ENCODE data around the gene TANK. TPM values are rescaled to one million over a fixed set of nuclear protein-coding genes. Genes with fewer than 3 reads are reported as not detected.

Gene TANK
- polyA plus RNA-seq, 3 donors: 72.7 to 91.7 (median 73.5) TPM

- H3K9me3 ChIP-seq (replicated peaks in 1 of 2; ENCODE audit: control insufficient read depth in 1 of 2, insufficient read depth in 1 of 2, low read length in 2 of 2): no peaks in the 10 kb centered on the region
- no peak overlapping the region for H3K27ac ChIP-seq (ENCODE audit: low read depth in 1 of 2, low read length in 2 of 2)
- Mint-ChIP-seq H3K4me1 (peaks cover under 1% of the 10 kb centered on the region), H3K27ac (no peak overlapping the region), H3K27me3 (ENCODE audit: low read depth in 3 of 3) (no peaks in the 10 kb centered on the region), H3K9me3 (no peaks in the 10 kb centered on the region), H3K4me3 (no peak overlapping the region), H3K36me3 (peaks cover 61 to 68% of the 10 kb centered on the region in 2 donors)
- H3K4me1 ChIP-seq (ENCODE audit: control insufficient read depth in 1 of 2, insufficient read depth in 2 of 2, low read length in 2 of 2): no peaks in the 10 kb centered on the region
- intact Hi-C loops (cut with micrococcal nuclease): no loop called here
- no peak overlapping the region for H3K4me3 ChIP-seq (replicated peaks in 1 of 3; ENCODE audit: low read depth in 2 of 3, low read length in 3 of 3)
- no peaks in the 10 kb centered on the region for H3K79me2 ChIP-seq (ENCODE audit: insufficient read depth, low read length)
- H3K4me2 ChIP-seq (replicated peaks; ENCODE audit: extremely low read depth, low read length, poor library complexity, severe bottlenecking): no peak overlapping the region
- no peak for DNase-seq
- WGBS (ENCODE audit: insufficient coverage): no CpG with 5 or more reads among the region's 4 CpGs
- no peak overlapping the region for H2AFZ ChIP-seq (ENCODE audit: insufficient read depth, low read depth, low read length, poor library complexity, severe bottlenecking)
- H3K27me3 ChIP-seq (ENCODE audit: control insufficient read depth in 2 of 2, insufficient read depth in 2 of 2, low read length in 2 of 2): no peaks in the 10 kb centered on the region
- H3K36me3 ChIP-seq (replicated peaks in 1 of 2; ENCODE audit: control insufficient read depth in 1 of 2, insufficient read depth in 2 of 2, low read length in 2 of 2): peaks cover 75 to 91% of the 10 kb centered on the region in 2 donors
- peaks cover 93% of the 10 kb centered on the region for H4K20me1 ChIP-seq (ENCODE audit: insufficient read depth, low read length)
- no peak overlapping the region for H3K9ac ChIP-seq (ENCODE audit: insufficient read depth, low read length, poor library complexity, severe bottlenecking)
- TF ChIP-seq, protein P1, sequence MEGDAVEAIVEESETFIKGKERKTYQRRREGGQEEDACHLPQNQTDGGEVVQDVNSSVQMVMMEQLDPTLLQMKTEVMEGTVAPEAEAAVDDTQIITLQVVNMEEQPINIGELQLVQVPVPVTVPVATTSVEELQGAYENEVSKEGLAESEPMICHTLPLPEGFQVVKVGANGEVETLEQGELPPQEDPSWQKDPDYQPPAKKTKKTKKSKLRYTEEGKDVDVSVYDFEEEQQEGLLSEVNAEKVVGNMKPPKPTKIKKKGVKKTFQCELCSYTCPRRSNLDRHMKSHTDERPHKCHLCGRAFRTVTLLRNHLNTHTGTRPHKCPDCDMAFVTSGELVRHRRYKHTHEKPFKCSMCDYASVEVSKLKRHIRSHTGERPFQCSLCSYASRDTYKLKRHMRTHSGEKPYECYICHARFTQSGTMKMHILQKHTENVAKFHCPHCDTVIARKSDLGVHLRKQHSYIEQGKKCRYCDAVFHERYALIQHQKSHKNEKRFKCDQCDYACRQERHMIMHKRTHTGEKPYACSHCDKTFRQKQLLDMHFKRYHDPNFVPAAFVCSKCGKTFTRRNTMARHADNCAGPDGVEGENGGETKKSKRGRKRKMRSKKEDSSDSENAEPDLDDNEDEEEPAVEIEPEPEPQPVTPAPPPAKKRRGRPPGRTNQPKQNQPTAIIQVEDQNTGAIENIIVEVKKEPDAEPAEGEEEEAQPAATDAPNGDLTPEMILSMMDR (IDR thresholded peaks at IDR 0.05): no peak
Observed at GRCh38 chr2:161230959-161231358, 70.7 kb downstream of the TANK start.

- intact Hi-C loops (cut with micrococcal nuclease): no loop called here
- H3K4me1 ChIP-seq (ENCODE audit: control insufficient read depth in 1 of 2, insufficient read depth in 2 of 2, low read length in 2 of 2): peaks cover 7 to 13% of the 10 kb centered on the region in 2 donors
Observed at GRCh38 chr2:161232571-161232970, 72.3 kb downstream of the TANK start.

More at GRCh38 chr2:161232571-161232970, 72.3 kb downstream of the TANK start:
- Histone ChIP-seq H3K9me3 (replicated peaks in 1 of 2; ENCODE audit: control insufficient read depth in 1 of 2, insufficient read depth in 1 of 2, low read length in 2 of 2) (no peaks in the 10 kb centered on the region), H2AFZ (ENCODE audit: insufficient read depth, low read depth, low read length, poor library complexity, severe bottlenecking) (no peak overlapping the region), H3K36me3 (replicated peaks in 1 of 2; ENCODE audit: control insufficient read depth in 1 of 2, insufficient read depth in 2 of 2, low read length in 2 of 2) (peaks cover 66 to 88% of the 10 kb centered on the region in 2 donors), H3K9ac (ENCODE audit: insufficient read depth, low read length, poor library complexity, severe bottlenecking) (no peak overlapping the region), H3K79me2 (ENCODE audit: insufficient read depth, low read length) (no peaks in the 10 kb centered on the region), H3K27me3 (ENCODE audit: control insufficient read depth in 2 of 2, insufficient read depth in 2 of 2, low read length in 2 of 2) (peaks cover 0 to 9% of the 10 kb centered on the region in 2 donors), H3K27ac (ENCODE audit: low read depth in 1 of 2, low read length in 2 of 2) (no peak overlapping the region), H3K4me3 (replicated peaks in 1 of 3; ENCODE audit: low read depth in 2 of 3, low read length in 3 of 3) (no peak overlapping the region), H3K4me2 (replicated peaks; ENCODE audit: extremely low read depth, low read length, poor library complexity, severe bottlenecking) (no peak overlapping the region), H4K20me1 (ENCODE audit: insufficient read depth, low read length) (peaks cover 91% of the 10 kb centered on the region)
- no peak overlapping the region for H3K4me3 Mint-ChIP-seq
- H3K36me3 Mint-ChIP-seq: peaks cover 61 to 68% of the 10 kb centered on the region in 2 donors
- H3K9me3 Mint-ChIP-seq: peaks cover 0 to 3% (median 0%) of the 10 kb centered on the region in 7 donors
- peaks cover under 1 to 6% (median 4%) of the 10 kb centered on the region in 3 donors for H3K27me3 Mint-ChIP-seq (ENCODE audit: low read depth in 3 of 3)
- H3K4me1 Mint-ChIP-seq: peaks cover 15% of the 10 kb centered on the region
- no peak for DNase-seq
- H3K27ac Mint-ChIP-seq: peak overlapping the region in 1 of 7 donors; percentile 4
- TF ChIP-seq, protein P1 (IDR thresholded peaks at IDR 0.05): no peak

Data from CD14-positive monocyte (primary cell).